NCI-H1436 (cell line): ENCODE measurements around the gene MSRB1.
A peak's percentile ranks its signal among the peaks of the same experiment; 100 is the strongest.

ENCODE experiments used
- DNase-seq: peaks from one replicate; lab custom pipeline; 2025; lab: John Stamatoyannopoulos, UW

Gene MSRB1

DNA sequence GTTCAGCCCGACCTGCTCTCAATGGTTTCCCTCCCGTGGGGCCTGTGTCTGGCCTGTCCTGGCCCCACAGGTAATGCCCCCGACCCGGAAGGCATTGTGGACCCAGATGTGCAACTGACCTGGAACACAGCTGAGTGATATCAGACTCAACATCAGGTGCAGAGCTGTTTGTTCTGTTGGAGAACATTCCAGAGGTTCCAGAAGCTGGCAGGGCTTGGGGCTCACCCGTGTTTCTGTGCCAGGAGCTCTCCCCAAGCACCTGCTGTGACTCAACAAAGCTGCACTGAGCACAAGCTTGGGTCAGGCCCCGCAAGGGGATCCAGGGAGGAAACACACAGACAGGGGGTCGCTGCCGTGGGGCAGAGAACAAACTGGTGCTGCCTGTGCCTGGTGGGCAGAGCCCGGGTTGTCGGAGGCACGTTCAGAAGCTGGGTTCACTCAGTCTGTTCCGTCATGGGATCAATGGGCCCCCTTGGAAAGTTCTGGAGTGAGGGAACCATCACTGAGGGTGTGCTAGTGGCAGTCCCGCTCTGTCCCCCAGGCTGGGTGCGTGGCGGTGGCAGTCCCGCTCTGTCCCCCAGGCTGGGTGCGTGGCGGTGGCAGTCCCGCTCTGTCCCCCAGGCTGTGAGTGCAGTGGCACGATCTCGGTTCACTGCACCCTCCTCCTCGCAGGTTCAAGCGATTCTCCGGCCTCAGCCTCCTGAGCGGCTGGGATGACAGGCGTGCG is 46.9 kb downstream of the MSRB1 start:
- DNase-seq = no peak

DNA sequence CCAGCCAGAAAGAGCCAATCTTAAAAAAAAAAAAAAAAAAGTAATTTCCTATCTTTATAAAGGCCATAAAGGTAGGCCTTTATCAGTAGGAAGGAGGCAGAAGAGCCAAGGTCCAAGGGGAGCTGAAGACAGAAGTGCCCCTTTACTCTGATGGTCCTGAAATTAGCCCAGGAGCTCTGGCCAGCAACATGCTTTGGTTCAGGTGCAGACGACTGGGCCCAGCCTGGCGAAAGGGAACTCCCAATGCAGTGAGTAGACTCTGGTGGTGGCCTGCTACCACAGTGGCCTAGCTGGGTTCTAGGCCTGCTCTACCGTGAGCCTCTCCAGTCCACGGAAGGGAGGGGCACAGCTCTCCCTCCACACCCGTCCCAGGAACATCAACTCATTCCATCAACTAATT is 47.9 kb downstream of the MSRB1 start:
- no peak for DNase-seq

DNA sequence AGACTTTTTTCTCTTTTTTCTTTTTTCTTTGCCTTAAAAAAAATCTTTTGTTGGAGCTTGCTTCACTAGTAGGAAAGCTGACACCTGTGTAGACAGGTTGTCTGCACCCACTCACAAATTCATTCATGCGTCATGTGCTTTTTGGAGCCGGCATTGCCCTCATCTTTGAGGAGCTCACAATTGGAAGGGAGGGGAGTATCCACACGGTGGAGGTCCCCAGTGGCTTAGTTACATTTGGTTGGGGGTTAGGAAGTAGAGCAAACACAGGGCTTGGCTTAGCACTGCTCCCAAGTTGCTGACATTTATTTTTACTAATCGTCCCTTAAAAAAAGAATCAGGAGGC is 52.3 kb downstream of the MSRB1 start:
- DNase-seq = peak; percentile 75

DNA sequence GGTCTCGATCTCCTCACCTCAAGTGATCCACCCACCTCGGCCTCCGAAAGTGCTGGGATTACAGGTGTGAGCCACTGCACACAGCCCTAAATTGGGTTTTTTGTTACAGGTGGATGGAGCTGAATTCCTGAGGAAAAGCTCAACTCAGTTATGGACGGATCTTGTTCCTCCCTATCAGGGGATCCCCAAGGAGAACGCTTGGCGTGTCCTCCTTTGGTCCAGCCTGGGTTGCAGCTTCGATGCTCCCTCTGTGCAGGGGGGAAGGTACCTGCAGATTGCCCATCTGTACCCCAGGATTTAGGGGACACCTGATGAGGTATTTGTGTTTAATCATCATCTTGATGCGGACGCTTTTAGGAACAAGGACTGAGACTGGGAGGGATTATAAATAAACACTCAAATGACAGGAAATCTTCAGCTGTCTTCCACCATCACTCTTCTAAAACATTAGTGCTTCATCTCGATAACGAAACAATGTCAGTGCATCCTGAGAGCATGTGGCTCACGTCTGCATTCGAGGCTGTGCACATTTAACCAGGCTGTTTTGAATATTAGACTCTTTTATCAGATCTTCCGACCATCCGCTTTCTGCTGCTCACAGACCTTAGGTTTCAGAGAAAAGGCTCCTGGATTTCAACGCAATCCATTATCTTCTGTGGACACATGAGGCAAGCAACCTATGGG is 52.8 kb downstream of the MSRB1 start:
- DNase-seq = no peak
